Measurements from ENCODE around the gene TAB2. TPM values are rescaled to one million over a fixed set of nuclear protein-coding genes. Genes with fewer than 3 reads are reported as not detected.

Gene TAB2
- total RNA-seq, 4 donors from 2014 or later = 59.2 to 121 (median 83.8) TPM

GRCh38 chr6:149289966-149290365, 27.5 kb upstream of the TAB2 start:
- TF ChIP-seq, protein P1, sequence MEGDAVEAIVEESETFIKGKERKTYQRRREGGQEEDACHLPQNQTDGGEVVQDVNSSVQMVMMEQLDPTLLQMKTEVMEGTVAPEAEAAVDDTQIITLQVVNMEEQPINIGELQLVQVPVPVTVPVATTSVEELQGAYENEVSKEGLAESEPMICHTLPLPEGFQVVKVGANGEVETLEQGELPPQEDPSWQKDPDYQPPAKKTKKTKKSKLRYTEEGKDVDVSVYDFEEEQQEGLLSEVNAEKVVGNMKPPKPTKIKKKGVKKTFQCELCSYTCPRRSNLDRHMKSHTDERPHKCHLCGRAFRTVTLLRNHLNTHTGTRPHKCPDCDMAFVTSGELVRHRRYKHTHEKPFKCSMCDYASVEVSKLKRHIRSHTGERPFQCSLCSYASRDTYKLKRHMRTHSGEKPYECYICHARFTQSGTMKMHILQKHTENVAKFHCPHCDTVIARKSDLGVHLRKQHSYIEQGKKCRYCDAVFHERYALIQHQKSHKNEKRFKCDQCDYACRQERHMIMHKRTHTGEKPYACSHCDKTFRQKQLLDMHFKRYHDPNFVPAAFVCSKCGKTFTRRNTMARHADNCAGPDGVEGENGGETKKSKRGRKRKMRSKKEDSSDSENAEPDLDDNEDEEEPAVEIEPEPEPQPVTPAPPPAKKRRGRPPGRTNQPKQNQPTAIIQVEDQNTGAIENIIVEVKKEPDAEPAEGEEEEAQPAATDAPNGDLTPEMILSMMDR (IDR thresholded peaks at IDR 0.05; ENCODE audit: low read depth) = no peak

DNA sequence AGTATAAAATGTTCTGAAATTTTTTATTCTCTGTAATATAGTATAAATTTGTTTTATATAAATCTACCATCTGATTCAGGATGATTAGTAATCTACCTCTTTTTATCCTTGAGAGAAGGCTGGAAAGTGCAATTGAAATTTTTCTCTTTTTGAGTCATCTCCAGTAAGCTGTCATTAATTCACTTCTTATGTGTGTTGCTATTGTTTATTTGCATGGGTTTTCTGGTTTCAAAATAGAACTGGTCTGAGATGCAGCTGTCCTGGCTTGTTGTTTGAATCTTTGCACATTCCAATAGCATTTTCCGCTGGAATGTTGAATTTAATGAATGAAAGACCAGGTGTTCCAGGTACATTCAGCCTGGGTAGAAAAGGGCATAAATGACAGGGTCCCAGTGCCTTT, 24.3 kb upstream of the TAB2 start:
- TF ChIP-seq, protein P1 (IDR thresholded peaks at IDR 0.05; ENCODE audit: low read depth) = no peak

DNA sequence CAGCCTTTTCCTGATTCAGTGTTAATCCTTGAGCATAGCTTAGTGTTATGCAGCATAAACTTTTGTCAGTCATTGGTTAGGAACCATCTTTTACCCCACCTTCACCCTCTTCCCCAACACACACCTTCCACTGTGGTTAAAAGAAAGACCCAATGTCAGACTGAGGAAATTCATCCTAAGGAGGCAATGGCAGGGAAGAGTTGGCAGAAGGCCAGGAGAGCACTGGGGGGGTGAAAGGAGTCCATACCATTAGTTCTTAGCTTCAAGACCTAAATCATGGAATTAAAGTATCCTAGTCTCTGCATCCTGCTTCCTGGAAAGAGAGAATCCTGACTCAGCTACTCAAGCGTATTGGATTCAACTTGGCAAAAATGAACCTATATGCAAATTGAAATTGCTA, 16.9 kb upstream of the TAB2 start:
- TF ChIP-seq, protein P1 (IDR thresholded peaks at IDR 0.05; ENCODE audit: low read depth) = no peak

GRCh38 chr6:149302723-149303122, 14.8 kb upstream of the TAB2 start:
- TF ChIP-seq, protein P1 (IDR thresholded peaks at IDR 0.05; ENCODE audit: low read depth) = no peak

DNA sequence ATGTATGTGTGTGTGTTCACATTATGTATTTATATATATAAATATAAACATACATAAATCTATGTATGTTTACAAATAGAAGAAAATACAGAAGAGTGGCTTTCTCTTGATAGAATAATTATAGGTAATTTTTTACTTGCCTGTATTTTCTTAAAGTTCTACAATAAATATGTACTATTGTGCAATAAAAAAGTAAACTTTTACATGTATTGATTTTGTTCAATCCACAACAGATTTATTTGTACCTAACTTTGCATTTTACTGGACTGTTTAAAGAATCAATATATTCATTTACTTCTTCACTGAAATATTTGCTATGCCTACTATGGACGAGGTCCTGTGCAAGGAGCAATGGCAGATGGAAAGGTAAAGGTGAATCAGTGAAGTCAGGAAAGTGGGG, 14.0 kb upstream of the TAB2 start:
- TF ChIP-seq, protein P1 (IDR thresholded peaks at IDR 0.05; ENCODE audit: low read depth) = no peak

DNA sequence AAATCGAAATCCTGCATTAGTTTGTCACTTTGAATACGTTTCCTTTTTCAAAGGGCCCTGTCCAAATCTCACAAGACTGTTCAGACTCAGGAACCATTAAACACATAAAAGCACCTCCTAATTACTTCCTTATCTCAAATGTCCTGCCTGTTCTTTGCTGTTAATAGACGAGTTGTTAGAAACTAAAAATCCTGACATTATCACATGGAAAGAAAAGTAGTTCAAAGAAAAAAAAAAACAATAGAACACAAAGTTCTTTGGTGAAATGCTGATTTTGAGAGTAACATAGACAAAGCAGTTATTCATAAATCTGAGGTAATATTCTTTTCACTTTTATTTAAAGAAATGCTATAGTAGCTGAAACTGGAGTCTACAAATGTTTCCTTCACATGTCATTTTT, 12.1 kb upstream of the TAB2 start:
- TF ChIP-seq, protein P1 (IDR thresholded peaks at IDR 0.05; ENCODE audit: low read depth) = no peak

GRCh38 chr6:149306967-149307366, 10.5 kb upstream of the TAB2 start:
- TF ChIP-seq, protein P1 (IDR thresholded peaks at IDR 0.05; ENCODE audit: low read depth) = no peak
